H1 (cell line): Measurements from ENCODE around the gene ZNF526. TPM values are rescaled to one million over a fixed set of nuclear protein-coding genes. Genes with fewer than 3 reads are reported as not detected.

Experiments used
- CBX5 ChIP-seq: fragments of 300-800, 300-1000 bp; sonication (generic); IDR thresholded peaks from 2 replicates; pipeline ENCODE4 v1.7.1; 2016; ENCODE audit warnings: antibody characterized with exemption, low read length, low read depth
- CHD1 ChIP-seq: IDR thresholded peaks from 2 replicates; pipeline ENCODE4 v1.6.1; 2012; ENCODE audit warnings: low read depth, low read length, improper control_type of control experiment
- KDM1A ChIP-seq: fragments of 200-600, 300-600 bp; sonication (generic); IDR thresholded peaks from 2 replicates; pipeline ENCODE4 v1.7.1; 2016; ENCODE audit warnings: mild to moderate bottlenecking, low read length, borderline replicate concordance
- MAX ChIP-seq: IDR thresholded peaks from 2 replicates; pipeline ENCODE4 v1.6.1; 2012; ENCODE audit warnings: inconsistent platforms
- SIX5 ChIP-seq: IDR thresholded peaks from 2 replicates; pipeline ENCODE4 v1.6.1; 2011; ENCODE audit warnings: mild to moderate bottlenecking, low read depth, low read length
- polyA plus RNA-seq, 7 experiments: library from polyadenylated mRNA; depleted of rRNA in 3 of 7; stranded (reverse) in 5 of 7; unstranded in 2 of 7; fragments of >200 nt in 5 of 7; fragments of 200-250 nt in 2 of 7; gene quantifications; 1 replicate in 5 of 7; 2 replicates in 1 of 7; 4 replicates in 1 of 7; pipeline versions ENCODE4 v1.2.1 to v1.2.3, GENCODE V29; 2011 to 2013; ENCODE audit warnings: missing spikeins in 2 of 7, mixed read lengths in 2 of 7
- total RNA-seq: library from RNA; stranded (reverse); fragmentation: NEBNext Ultra II Directional; extraction: Animal tissue kit (Norgen Biotek cat#: 25700); gene quantifications from 2 replicates; pipeline ENCODE4 v1.2.1, GENCODE V29; 2021

Gene ZNF526
- total and polyA plus RNA-seq, 2 of the 8 experiments (the other 6 are each of a cell fraction or from before 2014, with no cell fraction given): 8.4 to 14.1 TPM

- TF ChIP-seq MAX (no peak), CBX5 (no peak), SIX5 (no peak), KDM1A (no peak), CHD1 (no peak)
These were observed 10.5 kb downstream of the ZNF526 start (continued) for GRCh38 chr19:42230571-42230970.
